ENCODE data around the gene ZC3H10.

Gene ZC3H10

GRCh38 chr12:56146492-56147460 is 28.7 kb downstream of the ZC3H10 start:
- H3K4me3 ChIP-seq (replicated peaks in 1 of 2; ENCODE audit: low read depth in 2 of 2, low read length in 2 of 2), result no peak overlapping the region
- no peak for TF ChIP-seq CTCF (IDR thresholded peaks at IDR 0.05; ENCODE audit: low read depth, low read length)
- peak in 1 of 2 donors; percentile 56 for DNase-seq (ENCODE audit: low read depth in 2 of 2)

GRCh38 chr12:56150563-56150962 is 32.5 kb downstream of the ZC3H10 start:
- no peak overlapping the region for H3K4me3 ChIP-seq (replicated peaks in 1 of 2; ENCODE audit: low read depth in 2 of 2, low read length in 2 of 2)
- DNase-seq (ENCODE audit: low read depth in 2 of 2), result peak; percentile 53 to 73
- no peak for TF ChIP-seq CTCF (IDR thresholded peaks at IDR 0.05; ENCODE audit: low read depth, low read length)

- peak; percentile 30 for TF ChIP-seq CTCF (IDR thresholded peaks at IDR 0.05; ENCODE audit: low read depth, low read length)
- peak in 1 of 2 donors; percentile 21 for DNase-seq (ENCODE audit: low read depth in 2 of 2)
- H3K4me3 ChIP-seq (replicated peaks in 1 of 2; ENCODE audit: low read depth in 2 of 2, low read length in 2 of 2), result peak overlapping the region; percentile 65 to 69
Measured at GRCh38 chr12:56151672-56152131, 33.6 kb downstream of the ZC3H10 start.

- DNase-seq (ENCODE audit: low read depth in 2 of 2), result peak; percentile 89 to 92
- H3K4me3 ChIP-seq (replicated peaks in 1 of 2; ENCODE audit: low read depth in 2 of 2, low read length in 2 of 2), result peak within 1 kb of the TSS; percentile 65 to 69
- TF ChIP-seq CTCF (IDR thresholded peaks at IDR 0.05; ENCODE audit: low read depth, low read length), result no peak
Measured at GRCh38 chr12:56152132-56152755, 34.2 kb downstream of the ZC3H10 start, which contains the start of gene MYL6B. MYL6B (plus strand) TSS chr12:56152587; CDS start chr12:56153919, 1,332 bp downstream.

- no peak for DNase-seq (ENCODE audit: low read depth in 2 of 2)
- no peak for TF ChIP-seq CTCF (IDR thresholded peaks at IDR 0.05; ENCODE audit: low read depth, low read length)
Measured at GRCh38 chr12:56152756-56153677, 35.0 kb downstream of the ZC3H10 start.

GRCh38 chr12:56153678-56154065 is 35.6 kb downstream of the ZC3H10 start:
- H3K4me3 ChIP-seq (replicated peaks in 1 of 2; ENCODE audit: low read depth in 2 of 2, low read length in 2 of 2), result no peak overlapping the region
- TF ChIP-seq CTCF (IDR thresholded peaks at IDR 0.05; ENCODE audit: low read depth, low read length), result no peak
- no peak for DNase-seq (ENCODE audit: low read depth in 2 of 2)

More at GRCh38 chr12:56152756-56153677, 35.0 kb downstream of the ZC3H10 start:
- peak overlapping the region; percentile 65 to 69 for H3K4me3 ChIP-seq (replicated peaks in 1 of 2; ENCODE audit: low read depth in 2 of 2, low read length in 2 of 2)

All from cardiac fibroblast (primary cell).